SK-N-SH (cell line): ENCODE data around the gene RASD2. TPM values are rescaled to one million over a fixed set of nuclear protein-coding genes. Genes with fewer than 3 reads are reported as not detected.

Experiments
- CTCF ChIA-PET: fragments of 300-600, 350-600 bp; formaldehyde crosslinking; extraction: SDS; loops from one replicate; lab custom pipeline; 2021; lab: Yijun Ruan, JAX
- POLR2A ChIA-PET: fragments of 350-600 bp; sonication (Branson Sonifier 250); formaldehyde crosslinking; extraction: SDS; loops from one replicate; lab custom pipeline; 2020; ENCODE audit warnings: antibody characterized with exemption, inconsistent platforms; lab: Yijun Ruan, JAX
- DNase-seq: peaks from one replicate; pipeline ENCODE4 v3.0.0; 2012
- H2AFZ ChIP-seq: fragments of 200-600 bp; sonication (generic); 2 replicates; pipeline ENCODE4 v1.8.1; 2016; ENCODE audit warnings: antibody characterized with exemption, mild to moderate bottlenecking, low read depth
- H3F3A ChIP-seq: fragments of 200-600 bp; sonication (generic); replicated peaks from 2 replicates; pipeline ENCODE3; 2016; ENCODE audit warnings: antibody characterized with exemption, mild to moderate bottlenecking; ENCODE audit not compliant: insufficient read depth
- H3K27ac ChIP-seq, 2 experiments: fragments of 200-500 bp in 1 of 2; fragments of 200-600 bp in 1 of 2; sonication (Bioruptor generic) in 1 of 2; sonication (generic), shearing (Covaris generic) in 1 of 2; 2 replicates each; pipeline versions ENCODE4 v1.5.1 to v1.6.1; 2014 to 2016; ENCODE audit warnings: low read depth in 2 of 2, inconsistent platforms in 1 of 2, low read length in 1 of 2, mild to moderate bottlenecking in 1 of 2, mixed read lengths in 1 of 2
- H3K27me3 ChIP-seq: fragments of 200-600 bp; sonication (generic), shearing (Covaris generic); 2 replicates; pipeline ENCODE4 v1.6.1; 2016; ENCODE audit warnings: mixed run types; ENCODE audit not compliant: insufficient read depth
- H3K36me3 ChIP-seq, 2 experiments: fragments of 200-500 bp in 1 of 2; fragments of 200-600 bp in 1 of 2; sonication (Bioruptor generic) in 1 of 2; sonication (generic) in 1 of 2; replicated peaks in 1 of 2; 2 replicates each; pipeline versions ENCODE3 to v1.5.1; 2014 to 2016; ENCODE audit warnings: low read length in 1 of 2, mild to moderate bottlenecking in 1 of 2; ENCODE audit not compliant: insufficient read depth in 2 of 2, control insufficient read depth in 1 of 2
- H3K4me1 ChIP-seq, 2 experiments: fragments of 200-500 bp in 1 of 2; fragments of 200-600 bp in 1 of 2; sonication (Bioruptor generic) in 1 of 2; sonication (generic), shearing (Covaris generic) in 1 of 2; 2 replicates each; pipeline versions ENCODE4 v1.5.1 to v1.6.1; 2014 to 2016; ENCODE audit warnings: low read depth in 1 of 2, low read length in 1 of 2, mixed run types in 1 of 2; ENCODE audit not compliant: insufficient read depth in 2 of 2, control insufficient read depth in 1 of 2
- H3K4me2 ChIP-seq: fragments of 200-600 bp; sonication (generic), shearing (Covaris generic); 2 replicates; pipeline ENCODE4 v1.6.1; 2017; ENCODE audit warnings: mixed run types
- H3K4me3 ChIP-seq, 2 experiments: fragments of 200-500 bp in 1 of 2; fragments of 200-600 bp in 1 of 2; sonication (Bioruptor generic) in 1 of 2; sonication (generic), shearing (Covaris generic) in 1 of 2; 2 replicates each; pipeline versions ENCODE4 v1.5.1 to v1.8.1; 2014 to 2016; ENCODE audit warnings: low read depth in 2 of 2, inconsistent platforms in 1 of 2, low read length in 1 of 2, mild to moderate bottlenecking in 1 of 2, mixed read lengths in 1 of 2, moderate library complexity in 1 of 2
- H3K79me2 ChIP-seq: fragments of 200-600 bp; sonication (generic); 2 replicates; pipeline ENCODE4 v1.8.1; 2017; ENCODE audit warnings: mild to moderate bottlenecking; ENCODE audit not compliant: insufficient read depth
- H3K9ac ChIP-seq: fragments of 200-600 bp; sonication (generic); 2 replicates; pipeline ENCODE4 v1.6.1; 2017; ENCODE audit warnings: mixed run types
- H3K9me2 ChIP-seq: fragments of 200-600 bp; sonication (generic); 2 replicates; pipeline ENCODE4 v1.6.1; 2017; ENCODE audit warnings: mixed run types
- H3K9me3 ChIP-seq: fragments of 200-600 bp; sonication (generic); 2 replicates; pipeline ENCODE4 v1.6.1; 2017; ENCODE audit warnings: mixed run types, mild to moderate bottlenecking, moderate library complexity
- H4K20me1 ChIP-seq: fragments of 200-600 bp; sonication (generic); 2 replicates; pipeline ENCODE4 v1.6.1; 2017; ENCODE audit warnings: mild to moderate bottlenecking, mixed run types; ENCODE audit not compliant: insufficient read depth
- CHD2 ChIP-seq: fragments of 150-350 bp; IDR thresholded peaks from 2 replicates; pipeline ENCODE4 v1.6.1; 2018; ENCODE audit warnings: low read length; ENCODE audit not compliant: partially characterized antibody
- CTCF ChIP-seq: fragments of 200-600 bp; sonication (generic); IDR thresholded peaks from 2 replicates; pipeline ENCODE4 v1.6.1; 2017; ENCODE audit warnings: antibody characterized with exemption, mild to moderate bottlenecking, moderate library complexity
- EP300 ChIP-seq, 2 experiments: IDR thresholded peaks; 2 replicates each; pipeline versions ENCODE4 v1.4.0 to v1.6.1; 2012; ENCODE audit warnings: borderline replicate concordance in 1 of 2, low read depth in 1 of 2, low read length in 1 of 2
- GABPA ChIP-seq: IDR thresholded peaks from 2 replicates; pipeline ENCODE4 v1.4.0; 2012; ENCODE audit warnings: low read depth, mild to moderate bottlenecking
- GATA2 ChIP-seq: sonication (generic); formaldehyde crosslinking; IDR thresholded peaks from 2 replicates; pipeline ENCODE4 v1.5.0; 2020; ENCODE audit warnings: mild to moderate bottlenecking, missing genetic modification reagents
- JUND ChIP-seq: IDR thresholded peaks from 2 replicates; pipeline ENCODE4 v1.4.0; 2012
- MAX ChIP-seq: IDR thresholded peaks from 2 replicates; pipeline ENCODE4 v1.4.0; 2012; ENCODE audit warnings: low read depth
- RCOR1 ChIP-seq: fragments of 150-350 bp; IDR thresholded peaks from 2 replicates; pipeline ENCODE4 v1.6.1; 2017; ENCODE audit warnings: antibody characterized with exemption, low read length
- RFX5 ChIP-seq: IDR thresholded peaks from 2 replicates; pipeline ENCODE4 v1.6.1; 2012; ENCODE audit warnings: mild to moderate bottlenecking, improper control_type of control experiment, low read length
- RXRA ChIP-seq: IDR thresholded peaks from 2 replicates; pipeline ENCODE4 v1.4.0; 2012; ENCODE audit warnings: low read depth, mild to moderate bottlenecking, borderline replicate concordance
- SIN3A ChIP-seq: IDR thresholded peaks from 2 replicates; pipeline ENCODE4 v1.6.1; 2012; ENCODE audit warnings: low read depth, mild to moderate bottlenecking, low read length, moderate library complexity, borderline replicate concordance
- SMC3 ChIP-seq: IDR thresholded peaks from 2 replicates; pipeline ENCODE4 v1.6.1; 2012; ENCODE audit warnings: low read depth, low read length, improper control_type of control experiment
- USF1 ChIP-seq: IDR thresholded peaks from 2 replicates; pipeline ENCODE4 v1.4.0; 2012; ENCODE audit warnings: low read depth, borderline replicate concordance
- YY1 ChIP-seq: IDR thresholded peaks from 2 replicates; pipeline ENCODE4 v1.4.0; 2012; ENCODE audit warnings: low read depth, mild to moderate bottlenecking
- WGBS: methylation state at CpG from one replicate; pipeline ENCODE4 v1.1.6; 2017; ENCODE audit warnings: low lambda C conversion rate; 5-methylcytosine and 5-hydroxymethylcytosine counted together
- polyA plus RNA-seq, 3 experiments: library from polyadenylated mRNA; depleted of rRNA; stranded (reverse); fragments of >200 nt; gene quantifications; 2 replicates each; pipeline ENCODE4 v1.2.3, GENCODE V29; 2012
- TF ChIP-seq, protein P1 (sequence below): IDR thresholded peaks from 2 replicates; pipeline ENCODE4 v1.4.0; 2012; ENCODE audit warnings: low read depth, borderline replicate concordance
- TF ChIP-seq, protein P2 (sequence below): IDR thresholded peaks from 2 replicates; pipeline ENCODE4; 2012

Gene RASD2
- polyA plus RNA-seq, 1 of the 3 experiments (the other 2 are of a cell fraction) = 0.30 TPM

DNA sequence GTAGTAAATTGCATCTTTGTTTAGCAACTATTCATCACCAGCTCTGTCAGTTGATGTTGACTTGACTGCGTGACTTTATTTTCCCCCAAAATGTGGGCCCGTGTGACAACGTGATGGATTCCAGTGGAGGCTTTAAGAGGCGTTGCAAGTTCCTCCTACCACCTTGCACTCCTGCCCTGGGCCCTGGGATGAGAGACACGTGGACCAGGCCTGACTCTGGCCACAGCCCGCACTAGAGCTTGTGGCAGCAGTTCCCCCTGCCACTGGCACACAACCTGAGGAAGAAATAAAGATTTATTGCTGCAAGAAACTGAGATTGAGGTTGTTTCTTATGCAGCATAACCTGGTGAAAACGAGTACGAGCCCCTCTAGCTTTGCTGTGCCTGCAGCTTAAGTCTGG, 31.9 kb downstream of the RASD2 start (continued):
- TF ChIP-seq, protein P1, sequence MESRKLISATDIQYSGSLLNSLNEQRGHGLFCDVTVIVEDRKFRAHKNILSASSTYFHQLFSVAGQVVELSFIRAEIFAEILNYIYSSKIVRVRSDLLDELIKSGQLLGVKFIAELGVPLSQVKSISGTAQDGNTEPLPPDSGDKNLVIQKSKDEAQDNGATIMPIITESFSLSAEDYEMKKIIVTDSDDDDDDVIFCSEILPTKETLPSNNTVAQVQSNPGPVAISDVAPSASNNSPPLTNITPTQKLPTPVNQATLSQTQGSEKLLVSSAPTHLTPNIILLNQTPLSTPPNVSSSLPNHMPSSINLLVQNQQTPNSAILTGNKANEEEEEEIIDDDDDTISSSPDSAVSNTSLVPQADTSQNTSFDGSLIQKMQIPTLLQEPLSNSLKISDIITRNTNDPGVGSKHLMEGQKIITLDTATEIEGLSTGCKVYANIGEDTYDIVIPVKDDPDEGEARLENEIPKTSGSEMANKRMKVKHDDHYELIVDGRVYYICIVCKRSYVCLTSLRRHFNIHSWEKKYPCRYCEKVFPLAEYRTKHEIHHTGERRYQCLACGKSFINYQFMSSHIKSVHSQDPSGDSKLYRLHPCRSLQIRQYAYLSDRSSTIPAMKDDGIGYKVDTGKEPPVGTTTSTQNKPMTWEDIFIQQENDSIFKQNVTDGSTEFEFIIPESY = no peak
- TF ChIP-seq RFX5 = no peak

DNA sequence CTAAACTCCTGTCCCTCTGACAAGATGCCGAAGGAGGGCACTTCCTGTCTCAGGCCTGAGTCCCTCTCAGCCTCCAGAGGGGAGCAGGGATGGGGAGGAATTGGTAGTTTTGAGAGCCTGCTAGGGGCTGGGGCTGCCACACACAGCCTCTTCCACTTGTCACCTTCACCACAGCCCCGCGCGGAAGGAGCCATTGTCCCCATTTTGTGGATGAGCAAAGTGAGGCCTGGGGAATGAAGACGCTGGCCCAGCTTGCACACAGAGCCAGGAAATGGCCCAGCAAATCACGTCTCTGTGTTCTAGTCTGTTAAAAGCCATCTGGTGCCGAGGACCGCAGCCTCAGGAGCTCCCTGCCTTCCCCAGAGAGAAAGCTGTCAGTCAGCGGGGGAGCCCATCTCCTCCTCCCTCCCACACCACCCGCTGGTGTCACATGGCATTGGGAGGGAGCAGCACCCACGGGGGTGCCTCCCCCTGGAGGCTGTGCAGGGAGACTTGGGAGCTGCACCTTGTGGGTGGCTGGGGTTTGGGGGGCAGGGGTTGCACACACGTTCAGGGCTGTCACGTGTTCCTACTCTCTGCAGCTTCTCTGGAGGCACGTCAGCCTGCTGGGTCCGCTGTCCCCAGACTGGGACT, 34.6 kb downstream of the RASD2 start:
- POLR2A ChIA-PET = no interaction called here
- no peaks in the 10 kb centered on the region for H3K36me3 ChIP-seq
- no peak overlapping the region for H3K4me3 ChIP-seq
- no peaks in the 10 kb centered on the region for H3K79me2 ChIP-seq
- no peaks in the 10 kb centered on the region for H4K20me1 ChIP-seq
- H3K9me3 ChIP-seq = no peaks in the 10 kb centered on the region
- DNase-seq = peak; percentile 57
- no peaks in the 10 kb centered on the region for H3F3A ChIP-seq
- no peak overlapping the region for H2AFZ ChIP-seq
- no peaks in the 10 kb centered on the region for H3K27me3 ChIP-seq
- 68% methylated on average over 10 of the region's 15 CpGs for WGBS
- CTCF ChIA-PET = interaction anchor here (0.7 to 3.9 kb wide), 9 partner anchors 8 to 224 kb away, joined by 3 to 31 read pairs (median 4); no protein-coding TSS in a partner anchor
- no peak overlapping the region for H3K9ac ChIP-seq
- TF ChIP-seq SIN3A = no peak
- TF ChIP-seq USF1 = no peak
- no peak for TF ChIP-seq RCOR1
- TF ChIP-seq CTCF = no peak
- no peak overlapping the region for H3K27ac ChIP-seq
- no peaks in the 10 kb centered on the region for H3K4me1 ChIP-seq
- H3K4me2 ChIP-seq = no peak overlapping the region
- H3K9me2 ChIP-seq = no peaks in the 10 kb centered on the region

GRCh38 chr22:35576671-35577070, 36.0 kb downstream of the RASD2 start:
- CTCF ChIA-PET = interaction anchor here (0.5 to 2.8 kb wide), 5 partner anchors 9 to 146 kb away, joined by 3 to 21 read pairs (median 3); no protein-coding TSS in a partner anchor
- Histone ChIP-seq H3K9me2 (no peaks in the 10 kb centered on the region), H4K20me1 (no peaks in the 10 kb centered on the region), H3K9me3 (no peaks in the 10 kb centered on the region), H3F3A (no peaks in the 10 kb centered on the region), H3K27me3 (no peaks in the 10 kb centered on the region), H2AFZ (no peak overlapping the region), H3K4me3 (no peak overlapping the region), H3K4me2 (no peak overlapping the region), H3K4me1 (no peaks in the 10 kb centered on the region), H3K27ac (no peak overlapping the region), H3K9ac (no peak overlapping the region), H3K36me3 (no peaks in the 10 kb centered on the region), H3K79me2 (no peaks in the 10 kb centered on the region)
- POLR2A ChIA-PET = interaction anchor here (0.6 kb wide), 1 partner anchor 18 kb away, joined by 3 read pairs; no protein-coding TSS in a partner anchor
- 91% methylated on average over 8 of the region's 8 CpGs for WGBS
- no peak for TF ChIP-seq JUND
- no peak for TF ChIP-seq YY1
- no peak for TF ChIP-seq EP300 (IDR thresholded peaks at IDR 0.05; ENCODE audit: borderline replicate concordance in 1 of 2, low read depth in 1 of 2, low read length in 1 of 2)
- TF ChIP-seq USF1 = no peak
- TF ChIP-seq CHD2 = no peak
- no peak for TF ChIP-seq GATA2
- TF ChIP-seq, protein P2, sequence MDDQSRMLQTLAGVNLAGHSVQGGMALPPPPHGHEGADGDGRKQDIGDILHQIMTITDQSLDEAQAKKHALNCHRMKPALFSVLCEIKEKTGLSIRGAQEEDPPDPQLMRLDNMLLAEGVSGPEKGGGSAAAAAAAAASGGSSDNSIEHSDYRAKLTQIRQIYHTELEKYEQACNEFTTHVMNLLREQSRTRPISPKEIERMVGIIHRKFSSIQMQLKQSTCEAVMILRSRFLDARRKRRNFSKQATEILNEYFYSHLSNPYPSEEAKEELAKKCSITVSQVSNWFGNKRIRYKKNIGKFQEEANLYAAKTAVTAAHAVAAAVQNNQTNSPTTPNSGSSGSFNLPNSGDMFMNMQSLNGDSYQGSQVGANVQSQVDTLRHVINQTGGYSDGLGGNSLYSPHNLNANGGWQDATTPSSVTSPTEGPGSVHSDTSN = no peak
- TF ChIP-seq RXRA = no peak
- no peak for TF ChIP-seq MAX
- TF ChIP-seq RCOR1 = no peak
- TF ChIP-seq RFX5 = no peak
- no peak for TF ChIP-seq SIN3A
- TF ChIP-seq SMC3 = no peak
- TF ChIP-seq GABPA = no peak
- DNase-seq = no peak
